ENCODE results near the gene MADCAM1. TPM values are rescaled to one million over a fixed set of nuclear protein-coding genes. Genes with fewer than 3 reads are reported as not detected.

MADCAM1 gene
- total RNA-seq (10 to 100 TPM in 3 of 7 donors, 1 to 10 TPM in 4; 5.1 to 33.6 (median 5.9) TPM), polyA plus RNA-seq (10 to 100 TPM in 1 of 3 donors, 1 to 10 TPM in 2; 3.0 to 23.9 (median 3.4) TPM)
- long read RNA-seq, donor 1, transcript MADCAM1-201 (5 exons, 1,572 nt), result major isoform, 20 of 40 reads
- long read RNA-seq, donor 1, partial matches to known transcripts, result 5 of 40 reads
- long read RNA-seq, donor 1, other reads (novel, unspliced or antisense), result 11 of 40 reads
- long read RNA-seq, donor 2, transcript MADCAM1-201 (5 exons, 1,572 nt), result major isoform, 34 of 50 reads
- long read RNA-seq, donor 2, partial matches to known transcripts, result 11 of 50 reads
- long read RNA-seq, donor 2, other reads (novel, unspliced or antisense), result 0 of 50 reads

DNA sequence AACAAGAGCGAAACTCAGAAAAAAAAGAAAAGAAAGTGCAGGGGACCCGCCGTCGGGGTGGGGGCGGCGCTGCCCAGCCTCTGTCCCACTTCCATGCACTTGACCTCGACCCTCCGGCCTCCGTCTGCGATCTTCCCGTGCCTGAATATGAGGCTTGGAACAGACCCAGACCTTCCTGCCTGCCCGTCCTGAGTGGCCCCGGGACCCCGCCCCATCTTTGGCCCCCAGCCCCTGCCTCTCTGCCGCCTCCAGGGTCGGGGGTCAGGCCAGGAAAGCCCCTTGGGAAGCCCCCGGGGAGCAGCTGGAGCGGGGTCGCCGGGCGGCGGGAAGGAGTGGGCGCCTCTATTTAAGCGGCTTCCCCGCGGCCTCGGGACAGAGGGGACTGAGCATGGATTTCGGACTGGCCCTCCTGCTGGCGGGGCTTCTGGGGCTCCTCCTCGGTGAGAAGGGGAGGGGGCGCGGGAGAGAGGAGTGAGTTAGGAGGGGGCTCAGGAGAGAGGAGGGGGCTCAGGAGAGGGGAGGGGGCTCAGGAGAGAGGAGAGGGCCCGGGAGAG is at the start of gene MADCAM1:
Gene MADCAM1, plus strand, starts transcription at position 375 of the 554 bp plus-strand sequence. Its CDS starts 14 bp downstream, at position 389.
- no peaks in the 10 kb centered on the region for H3K9me3 ChIP-seq
- H3K4me1 ChIP-seq, result peaks cover 5 to 51% (median 31%) of the 10 kb centered on the region in 6 donors
- peak within 1 kb of the TSS in 2 of 8 donors; percentile 18 to 51 for H3K4me3 ChIP-seq
- intact Hi-C loops (cut with DNase I; ENCODE audit: low total_unique reads), result no loop called here
- H3K27me3 ChIP-seq (replicated peaks in 1 of 7), result peaks cover 8 to 58% (median 26%) of the 10 kb centered on the region in 7 donors
- DNase-seq, result no peak
- H3K36me3 ChIP-seq, result no peaks in the 10 kb centered on the region
- TF ChIP-seq CTCF (IDR thresholded peaks at IDR 0.05 in 8 of 11, conservative IDR thresholded peaks at IDR 0.05 in 3 of 11) (no peak), POLR2AphosphoS5 (IDR thresholded peaks at IDR 0.05) (no peak), POLR2A (IDR thresholded peaks at IDR 0.05) (no peak)
- H3K27ac ChIP-seq, result peak within 1 kb of the TSS in 4 of 8 donors; percentile 24 to 52 (median 46)
- 10 to 15% (median 12%) methylated on average over 16 to 33 of the region's 33 CpGs for WGBS, 5 donors

DNA sequence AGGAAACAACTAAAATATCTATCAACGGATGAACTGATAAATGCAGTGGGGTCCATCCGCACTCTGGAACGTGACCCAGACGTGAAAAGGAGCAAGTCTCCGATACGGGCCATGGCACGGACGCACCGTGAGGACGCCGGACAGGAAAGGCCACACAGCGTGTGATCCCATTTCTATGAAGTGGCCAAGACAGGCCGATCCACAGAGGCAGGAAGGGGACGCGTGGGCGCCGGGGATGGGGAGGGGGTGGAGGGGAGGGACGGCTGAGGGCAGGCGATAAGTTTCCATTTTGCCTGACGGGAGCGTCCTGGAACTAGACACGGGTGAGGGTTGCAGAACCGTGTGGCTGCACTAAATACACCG is 49.2 kb upstream of the MADCAM1 start:
- Histone ChIP-seq H3K27ac (no peak overlapping the region), H3K4me3 (no peak overlapping the region), H3K36me3 (no peaks in the 10 kb centered on the region), H3K4me1 (peaks cover 0 to 17% (median 7%) of the 10 kb centered on the region in 6 donors), H3K27me3 (replicated peaks in 1 of 7) (peaks cover 0 to under 1% (median 0%) of the 10 kb centered on the region in 7 donors), H3K9me3 (peaks cover 0 to 17% (median 2%) of the 10 kb centered on the region in 8 donors)
- intact Hi-C loops (cut with DNase I; ENCODE audit: low total_unique reads), result no loop called here
- WGBS, 5 donors, result 70 to 82% (median 75%) methylated on average over 24 of the region's 24 CpGs
- DNase-seq, result no peak
- TF ChIP-seq POLR2A (IDR thresholded peaks at IDR 0.05), result no peak
- TF ChIP-seq CTCF (IDR thresholded peaks at IDR 0.05 in 8 of 11, conservative IDR thresholded peaks at IDR 0.05 in 3 of 11), result no peak
- no peak for TF ChIP-seq POLR2AphosphoS5 (IDR thresholded peaks at IDR 0.05)

GRCh38 chr19:447816-448560 is 48.3 kb upstream of the MADCAM1 start:
- peak overlapping the region in 2 of 8 donors; percentile 16 to 28 for H3K27ac ChIP-seq
- peak; percentile 44 to 65 (median 57) for TF ChIP-seq POLR2AphosphoS5 (IDR thresholded peaks at IDR 0.05)
- no peak for TF ChIP-seq CTCF (IDR thresholded peaks at IDR 0.05 in 8 of 11, conservative IDR thresholded peaks at IDR 0.05 in 3 of 11)
- TF ChIP-seq POLR2A (IDR thresholded peaks at IDR 0.05), result no peak
- DNase-seq, result no peak
- WGBS, 5 donors, result 33 to 49% (median 44%) methylated on average over 30 to 31 of the region's 31 CpGs
- intact Hi-C loops (cut with DNase I; ENCODE audit: low total_unique reads), result no loop called here
- no peak overlapping the region for H3K4me3 ChIP-seq
- no peaks in the 10 kb centered on the region for H3K36me3 ChIP-seq
- peaks cover 0 to 17% (median 2%) of the 10 kb centered on the region in 8 donors for H3K9me3 ChIP-seq
- no peaks in the 10 kb centered on the region for H3K27me3 ChIP-seq (replicated peaks in 1 of 7)
- peaks cover 0 to 17% (median 7%) of the 10 kb centered on the region in 6 donors for H3K4me1 ChIP-seq

Measured in spleen (tissue), 13 donors.